IMR-90 (cell line): ENCODE results near the gene ADGRA1. TPM values are rescaled to one million over a fixed set of nuclear protein-coding genes. Genes with fewer than 3 reads are reported as not detected.

Source experiments
- ATAC-seq: fragments of 200-7000 bp; cut with Tn5 transposase; 2 replicates; pipeline ENCODE4 v1.9.1; 2020; ENCODE audit warnings: low read depth, mild to moderate bottlenecking, moderate library complexity
- BruUV-seq: library from RNA; stranded (reverse); fragments of 400-500 nt; replicated peaks from 2 replicates; lab custom pipeline; 2021; lab: Mats Ljungman, UMichigan
- CTCF ChIA-PET: fragments of 300-600 bp; formaldehyde crosslinking; extraction: SDS; loops from one replicate; lab custom pipeline; 2021; ENCODE audit warnings: antibody characterized with exemption; lab: Yijun Ruan, JAX
- POLR2A ChIA-PET: fragments of 300-600 bp; sonication (Branson Sonifier 250); formaldehyde crosslinking; loops from one replicate; lab custom pipeline; 2022; ENCODE audit warnings: antibody characterized with exemption; ENCODE audit not compliant: unreplicated experiment; lab: Charles Lee
- DNase-seq: peaks from one replicate; pipeline ENCODE4 v3.0.0; 2013
- H2AFZ ChIP-seq: replicated peaks from 2 replicates; pipeline ENCODE3; 2013; ENCODE audit warnings: low read length, mild to moderate bottlenecking; ENCODE audit not compliant: poor library complexity
- H2AK5ac ChIP-seq: 2 replicates; pipeline ENCODE4 v1.6.1; 2013; ENCODE audit warnings: low read depth, low read length, inconsistent platforms
- H2AK9ac ChIP-seq: replicated peaks from 2 replicates; pipeline ENCODE3; 2013; ENCODE audit warnings: mild to moderate bottlenecking, low read depth, low read length, moderate library complexity; ENCODE audit not compliant: poor library complexity
- H2BK120ac ChIP-seq: 2 replicates; pipeline ENCODE4 v1.6.1; 2013; ENCODE audit warnings: low read depth, low read length, inconsistent platforms
- H2BK15ac ChIP-seq: 3 replicates; pipeline ENCODE4 v1.6.1; 2013; ENCODE audit warnings: low read depth, low read length, inconsistent platforms
- H2BK20ac ChIP-seq: 2 replicates; pipeline ENCODE4 v1.6.1; 2013; ENCODE audit warnings: low read depth, mild to moderate bottlenecking, inconsistent platforms, low read length, moderate library complexity
- H2BK5ac ChIP-seq: 2 replicates; pipeline ENCODE4 v1.6.1; 2013; ENCODE audit warnings: mild to moderate bottlenecking, low read depth, low read length, inconsistent platforms; ENCODE audit not compliant: poor library complexity, severe bottlenecking
- H3K14ac ChIP-seq: replicated peaks from 2 replicates; pipeline ENCODE4 v1.6.1; 2013; ENCODE audit warnings: low read depth, low read length, inconsistent platforms
- H3K18ac ChIP-seq: 2 replicates; pipeline ENCODE4 v1.6.1; 2013; ENCODE audit warnings: low read depth, low read length, control low read depth
- H3K23ac ChIP-seq: 2 replicates; pipeline ENCODE4 v1.6.1; 2013; ENCODE audit warnings: low read depth, low read length, inconsistent platforms
- H3K27ac ChIP-seq: 2 replicates; pipeline ENCODE4 v1.5.1; 2013; ENCODE audit warnings: mild to moderate bottlenecking, control low read depth, low read length; ENCODE audit not compliant: insufficient read depth
- H3K27me3 ChIP-seq: 2 replicates; pipeline ENCODE4 v1.6.1; 2013; ENCODE audit warnings: low read length; ENCODE audit not compliant: control insufficient read depth, insufficient read depth
- H3K36me3 ChIP-seq: 2 replicates; pipeline ENCODE4 v1.6.1; 2013; ENCODE audit warnings: low read length, mixed read lengths; ENCODE audit not compliant: control insufficient read depth, insufficient read depth
- H3K4ac ChIP-seq: 2 replicates; pipeline ENCODE4 v1.6.1; 2013; ENCODE audit warnings: low read depth, low read length, inconsistent platforms
- H3K4me1 ChIP-seq: 2 replicates; pipeline ENCODE4 v1.6.1; 2013; ENCODE audit warnings: low read length, mixed read lengths; ENCODE audit not compliant: control insufficient read depth, insufficient read depth
- H3K4me2 ChIP-seq: 2 replicates; pipeline ENCODE4 v1.6.1; 2013; ENCODE audit warnings: low read depth, mild to moderate bottlenecking, control low read depth, low read length, moderate library complexity
- H3K4me3 ChIP-seq: 2 replicates; pipeline ENCODE4 v1.5.1; 2013; ENCODE audit warnings: low read depth, mild to moderate bottlenecking, control low read depth, low read length, moderate library complexity; ENCODE audit not compliant: insufficient read depth
- H3K56ac ChIP-seq: 2 replicates; pipeline ENCODE4 v1.6.1; 2013; ENCODE audit warnings: low read length, inconsistent platforms; ENCODE audit not compliant: insufficient read depth; ENCODE audit errors: extremely low read depth
- H3K79me1 ChIP-seq, 2 experiments: 2 replicates each; pipeline ENCODE4 v1.6.1; 2013; ENCODE audit warnings: low read length in 2 of 2, inconsistent platforms in 1 of 2, low read depth in 1 of 2
- H3K9ac ChIP-seq: 2 replicates; pipeline ENCODE4 v1.6.1; 2013; ENCODE audit warnings: low read depth, low read length, control low read depth
- H3K9me1 ChIP-seq: 2 replicates; pipeline ENCODE4 v1.6.1; 2013; ENCODE audit warnings: low read length, inconsistent platforms; ENCODE audit not compliant: insufficient read depth
- H3K9me3 ChIP-seq: 2 replicates; pipeline ENCODE4 v1.6.1; 2013; ENCODE audit warnings: low read length; ENCODE audit not compliant: control insufficient read depth, insufficient read depth
- H4K20me1 ChIP-seq: 2 replicates; pipeline ENCODE4 v1.6.1; 2013; ENCODE audit warnings: low read length, inconsistent platforms; ENCODE audit not compliant: insufficient read depth
- H4K5ac ChIP-seq: 2 replicates; pipeline ENCODE4 v1.6.1; 2013; ENCODE audit warnings: mild to moderate bottlenecking, low read depth, low read length, control low read depth
- H4K8ac ChIP-seq, 2 experiments: 2 replicates each; pipeline ENCODE4 v1.6.1; 2013; ENCODE audit warnings: low read depth in 2 of 2, low read length in 2 of 2, control low read depth in 1 of 2, inconsistent platforms in 1 of 2
- H4K91ac ChIP-seq: 2 replicates; pipeline ENCODE4 v1.6.1; 2013; ENCODE audit warnings: low read depth, low read length, inconsistent platforms; ENCODE audit not compliant: insufficient read depth
- BHLHE40 ChIP-seq: fragments of 150-350 bp; IDR thresholded peaks from 2 replicates; pipeline ENCODE4 v1.6.1; 2016; ENCODE audit warnings: mild to moderate bottlenecking, low read depth, low read length
- CEBPB ChIP-seq: IDR thresholded peaks from 2 replicates; pipeline ENCODE4 v1.6.1; 2012; ENCODE audit warnings: low read depth, low read length, improper control_type of control experiment
- CHD1 ChIP-seq: IDR thresholded peaks from 2 replicates; pipeline ENCODE4 v1.6.1; 2012; ENCODE audit warnings: low read depth, low read length, improper control_type of control experiment
- CTCF ChIP-seq: conservative IDR thresholded peaks from 2 replicates; pipeline ENCODE4 v1.5.1; 2012; ENCODE audit warnings: mild to moderate bottlenecking, low read depth, low read length, improper control_type of control experiment
- ELK1 ChIP-seq: fragments of 150-350 bp; IDR thresholded peaks from 2 replicates; pipeline ENCODE4 v1.6.1; 2016; ENCODE audit warnings: low read depth, mild to moderate bottlenecking, low read length, moderate library complexity, borderline replicate concordance
- MXI1 ChIP-seq: IDR thresholded peaks from 2 replicates; pipeline ENCODE4 v1.6.1; 2012; ENCODE audit warnings: low read depth, mild to moderate bottlenecking, low read length, moderate library complexity, borderline replicate concordance
- POLR2A ChIP-seq: IDR thresholded peaks from 2 replicates; pipeline ENCODE4 v1.6.1; 2012; ENCODE audit warnings: mild to moderate bottlenecking, low read depth, low read length
- RAD21 ChIP-seq: IDR thresholded peaks from 2 replicates; pipeline ENCODE4 v1.6.1; 2012; ENCODE audit warnings: low read length, improper control_type of control experiment
- RCOR1 ChIP-seq: IDR thresholded peaks from 2 replicates; pipeline ENCODE4 v1.6.1; 2012; ENCODE audit warnings: mild to moderate bottlenecking, low read length, improper control_type of control experiment; ENCODE audit not compliant: insufficient replicate concordance
- RFX5 ChIP-seq: IDR thresholded peaks from 2 replicates; pipeline ENCODE4 v1.8.0; 2012; ENCODE audit warnings: low read depth, mild to moderate bottlenecking, low read length, moderate library complexity
- USF2 ChIP-seq: fragments of 150-350 bp; IDR thresholded peaks from 2 replicates; pipeline ENCODE4 v1.6.1; 2017; ENCODE audit warnings: mild to moderate bottlenecking, antibody characterized with exemption, low read length, low read depth
- whole genome bisulfite sequencing, 2 experiments: methylation state at CpG; one replicate each; pipeline versions ENCODE4 v1.1.5 to v1.1.7; 2013; ENCODE audit warnings: missing lambda C conversion rate in 2 of 2; ENCODE audit not compliant: insufficient read length in 1 of 2; ENCODE audit errors: extremely low coverage in 2 of 2; 5-methylcytosine and 5-hydroxymethylcytosine counted together
- dilution Hi-C: fragments of 300-500 bp; cut with HindIII; formaldehyde crosslinking; loops from one replicate; pipeline ENCODE4 v1.14.3; 2018; ENCODE audit warnings: low sequenced_read_pairs; ENCODE audit not compliant: unreplicated experiment
- in situ Hi-C: fragments of 300-500 bp; cut with MboI; formaldehyde crosslinking; loops from 3 replicates; pipeline ENCODE4 v1.14.3; 2019; ENCODE audit warnings: low sequenced_read_pairs, inconsistent platforms, mixed read lengths
- intact Hi-C: fragments of 100-400 bp; cut with micrococcal nuclease; formaldehyde crosslinking; loops from 2 replicates; pipeline ENCODE4 v1.10.0; 2022
- polyA plus RNA-seq, 3 experiments: library from polyadenylated mRNA; depleted of rRNA; stranded (reverse); fragments of >200 nt; gene quantifications; 2 replicates each; pipeline ENCODE4 v1.2.3, GENCODE V29; 2012; ENCODE audit warnings: low replicate concordance in 1 of 3
- total RNA-seq: library from RNA; depleted of rRNA; stranded (reverse); fragments of >200 nt; gene quantifications from 2 replicates; pipeline ENCODE4 v1.2.3, GENCODE V29; 2012

Gene ADGRA1
- total and polyA plus RNA-seq, 2 of the 4 experiments (the other 2 are of a cell fraction): not detected

- ChIA-PET CTCF (no interaction called here), POLR2A (no interaction called here)
- Histone ChIP-seq H3K23ac (no peak overlapping the region), H2BK5ac (no peak overlapping the region), H3K36me3 (no peaks in the 10 kb centered on the region), H3K18ac (no peak overlapping the region), H3K56ac (no peak overlapping the region), H3K14ac (no peak overlapping the region), H3K27me3 (no peaks in the 10 kb centered on the region; the same call in 1 of the 2 replicates), H2AK5ac (no peak overlapping the region), H4K91ac (no peak overlapping the region), H4K5ac (no peak overlapping the region), H3K9ac (no peak overlapping the region), H3K79me1 (no peaks in the 10 kb centered on the region), H3K27ac (no peak overlapping the region), H3K4me2 (no peak overlapping the region), H4K8ac (no peak overlapping the region), H4K20me1 (no peaks in the 10 kb centered on the region), H3K9me1 (no peaks in the 10 kb centered on the region), H2BK20ac (no peak overlapping the region), H3K4ac (no peak overlapping the region), H2BK120ac (no peak overlapping the region), H2AK9ac (no peak overlapping the region), H3K4me3 (no peak overlapping the region), H3K4me1 (no peaks in the 10 kb centered on the region), H2BK15ac (no peak overlapping the region), H3K9me3 (no peaks in the 10 kb centered on the region), H2AFZ (no peak overlapping the region)
- in situ Hi-C loops (no loop called here), intact Hi-C loops (no loop called here), dilution Hi-C loops (no loop called here)
- no peak for DNase-seq
- BruUV-seq: no TSS peak
- no peak for ATAC-seq
- TF ChIP-seq CHD1 (no peak), RFX5 (no peak), CEBPB (no peak), MXI1 (no peak), POLR2A (no peak), USF2 (no peak), ELK1 (no peak), CTCF (no peak), BHLHE40 (no peak), RAD21 (no peak), RCOR1 (no peak)
- WGBS, 2 experiments: 10% methylated on average over 2 of the region's 2 CpGs; no CpG with 5 or more reads in 1 of the 2 experiments
These were observed 32.3 kb upstream of the ADGRA1 start for GRCh38 chr10:133055470-133055869.
